Measurements from ENCODE around the gene RGS6.

The RGS6 gene

GRCh38 chr14:72565149-72565559, 632.9 kb downstream of the RGS6 start:
- H3K27ac ChIP-seq: no peak overlapping the region
- H3K9me3 ChIP-seq: no peaks in the 10 kb centered on the region
- no peak for TF ChIP-seq CTCF (IDR thresholded peaks at IDR 0.05)
- H3K27me3 ChIP-seq: peaks cover 9% of the 10 kb centered on the region
- H3K36me3 ChIP-seq: no peaks in the 10 kb centered on the region
- no peaks in the 10 kb centered on the region for H3K4me1 ChIP-seq (ENCODE audit: control insufficient read depth in 1 of 2, insufficient read depth in 1 of 2, low read depth in 1 of 2, low read length in 1 of 2)
- no peak overlapping the region for H3K4me3 ChIP-seq (ENCODE audit: low read depth in 1 of 2, low read length in 1 of 2)

GRCh38 chr14:72565917-72566316, 633.7 kb downstream of the RGS6 start:
- no peak for TF ChIP-seq CTCF (IDR thresholded peaks at IDR 0.05)
- no peaks in the 10 kb centered on the region for H3K36me3 ChIP-seq
- no peaks in the 10 kb centered on the region for H3K4me1 ChIP-seq (ENCODE audit: control insufficient read depth in 1 of 2, insufficient read depth in 1 of 2, low read depth in 1 of 2, low read length in 1 of 2)
- H3K4me3 ChIP-seq (ENCODE audit: low read depth in 1 of 2, low read length in 1 of 2): no peak overlapping the region
- no peaks in the 10 kb centered on the region for H3K9me3 ChIP-seq
- no peak overlapping the region for H3K27ac ChIP-seq
- H3K27me3 ChIP-seq: peaks cover 5% of the 10 kb centered on the region

- Histone ChIP-seq H3K27me3 (peaks cover 9% of the 10 kb centered on the region), H3K4me1 (ENCODE audit: control insufficient read depth in 1 of 2, insufficient read depth in 1 of 2, low read depth in 1 of 2, low read length in 1 of 2) (no peaks in the 10 kb centered on the region), H3K27ac (no peak overlapping the region), H3K36me3 (no peaks in the 10 kb centered on the region), H3K4me3 (ENCODE audit: low read depth in 1 of 2, low read length in 1 of 2) (no peak overlapping the region), H3K9me3 (no peaks in the 10 kb centered on the region)
- TF ChIP-seq CTCF (IDR thresholded peaks at IDR 0.05): no peak
Observed at GRCh38 chr14:72567226-72567625, 635.0 kb downstream of the RGS6 start.

GRCh38 chr14:72568296-72568992, 636.2 kb downstream of the RGS6 start:
- no peaks in the 10 kb centered on the region for H3K36me3 ChIP-seq
- no peaks in the 10 kb centered on the region for H3K4me1 ChIP-seq (ENCODE audit: control insufficient read depth in 1 of 2, insufficient read depth in 1 of 2, low read depth in 1 of 2, low read length in 1 of 2)
- TF ChIP-seq CTCF (IDR thresholded peaks at IDR 0.05): no peak
- H3K27me3 ChIP-seq: peaks cover 16% of the 10 kb centered on the region
- no peak overlapping the region for H3K27ac ChIP-seq
- H3K4me3 ChIP-seq (ENCODE audit: low read depth in 1 of 2, low read length in 1 of 2): no peak overlapping the region
- no peaks in the 10 kb centered on the region for H3K9me3 ChIP-seq

- TF ChIP-seq CTCF (IDR thresholded peaks at IDR 0.05): no peak
- H3K4me3 ChIP-seq (ENCODE audit: low read depth in 1 of 2, low read length in 1 of 2): no peak overlapping the region
- peaks cover 44% of the 10 kb centered on the region for H3K27me3 ChIP-seq
- H3K27ac ChIP-seq: no peak overlapping the region
- H3K9me3 ChIP-seq: no peaks in the 10 kb centered on the region
- H3K36me3 ChIP-seq: no peaks in the 10 kb centered on the region
- no peaks in the 10 kb centered on the region for H3K4me1 ChIP-seq (ENCODE audit: control insufficient read depth in 1 of 2, insufficient read depth in 1 of 2, low read depth in 1 of 2, low read length in 1 of 2)
Observed at GRCh38 chr14:72573725-72574417, 641.6 kb downstream of the RGS6 start.

All from neutrophil (primary cell).